Hematopoietic multipotent progenitor cell treated with erythropoietin and hydrocortisone succinate and interleukin-3 and kit ligand, for 15 days (in vitro differentiated cells): Measurements from ENCODE around the gene ETF1.

Source experiments
- DNase-seq: peaks from one replicate; pipeline ENCODE4 v3.0.0-alpha.2; 2015; ENCODE audit warnings: low spot score

The ETF1 gene

DNA sequence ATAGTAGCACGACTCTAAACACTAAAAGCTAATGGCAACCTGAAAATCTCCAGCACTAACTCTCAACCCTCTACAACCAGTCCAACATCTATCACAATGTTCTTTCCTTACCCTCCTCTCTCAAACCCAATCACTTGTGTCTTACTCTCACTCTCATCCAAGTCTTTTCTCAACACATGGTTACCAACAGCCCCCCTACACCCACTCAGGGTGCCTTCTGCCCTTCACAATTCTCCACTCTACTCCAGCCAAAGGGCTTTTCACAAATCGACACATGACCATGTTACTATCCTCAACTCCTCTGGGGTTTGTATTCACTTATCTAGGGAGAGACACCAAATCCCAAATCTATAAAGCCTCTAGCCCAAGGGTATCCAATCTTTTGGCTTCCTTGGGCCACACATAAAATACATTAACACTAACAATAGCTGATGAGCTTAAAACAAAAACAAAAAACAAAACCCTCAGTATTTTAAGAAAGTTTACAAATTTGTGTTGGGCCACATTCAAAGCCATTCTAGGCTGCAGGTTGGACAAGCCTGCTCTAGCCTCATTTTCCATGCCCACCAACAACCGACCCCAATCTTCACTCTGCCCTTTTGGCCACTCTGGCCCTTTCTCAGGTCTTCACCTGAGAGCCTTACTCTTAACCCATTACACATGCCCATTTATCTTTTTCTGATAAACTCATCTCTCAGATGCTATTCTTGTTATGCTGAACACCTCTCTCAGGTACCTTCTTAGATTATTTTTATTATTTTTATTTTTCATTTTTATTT, 20.5 kb upstream of the ETF1 start:
- no peak for DNase-seq

DNA sequence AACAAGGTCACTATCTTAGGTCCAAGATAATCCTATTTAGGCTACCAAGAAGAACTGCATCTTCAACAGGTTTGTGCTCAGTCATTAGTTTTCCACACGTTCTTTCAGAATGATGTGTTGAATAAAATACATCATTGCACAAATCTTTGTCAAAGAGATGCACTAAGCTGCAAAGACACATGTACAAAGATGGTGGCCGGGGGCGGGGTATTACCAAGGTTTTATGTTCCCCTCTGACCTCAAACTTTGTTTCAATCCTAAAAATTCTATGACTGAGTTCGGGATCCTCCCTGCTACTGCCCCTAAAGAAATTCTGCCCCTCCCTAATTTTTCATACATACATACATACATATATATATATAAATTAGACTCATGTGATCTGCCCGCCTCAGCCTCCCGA, 17.9 kb upstream of the ETF1 start:
- DNase-seq: no peak

DNA sequence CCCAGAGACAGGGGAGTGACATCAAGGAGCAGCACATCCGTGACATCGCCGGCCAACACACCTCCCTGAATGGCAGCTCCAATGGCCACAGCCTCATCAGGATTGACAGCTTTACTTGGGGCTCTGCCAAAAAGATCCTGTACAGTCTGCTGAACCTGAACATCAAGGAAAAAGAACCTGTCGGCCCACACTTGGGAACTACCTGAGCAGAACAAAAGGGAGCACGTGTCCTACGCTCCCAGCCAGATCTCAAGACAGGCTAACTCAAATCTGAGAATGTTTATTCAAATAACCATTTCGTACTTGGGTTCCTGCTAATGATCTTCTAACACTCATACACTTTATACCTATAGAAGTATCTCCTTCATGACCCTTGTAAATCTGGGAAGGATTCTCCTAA, 16.9 kb upstream of the ETF1 start:
- DNase-seq: no peak

DNA sequence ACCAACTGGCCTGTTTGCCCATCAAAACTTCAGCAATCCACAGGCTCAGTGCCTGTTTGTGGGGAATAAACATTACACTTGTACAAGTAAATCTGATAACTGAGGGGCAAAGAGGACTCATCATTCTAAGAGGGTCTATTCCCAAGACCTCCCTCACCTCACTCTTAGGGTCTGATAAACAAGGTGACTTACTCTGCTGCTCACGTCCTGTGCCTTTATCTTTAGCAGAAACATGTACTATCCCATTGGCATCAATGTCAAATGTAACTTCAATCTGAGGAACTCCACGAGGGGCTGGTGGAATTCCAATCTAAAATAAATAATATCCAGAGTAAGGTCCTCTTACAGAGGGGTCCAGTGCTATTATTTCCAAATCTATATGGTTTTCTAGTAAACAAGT, 14.6 kb upstream of the ETF1 start:
- no peak for DNase-seq

DNA sequence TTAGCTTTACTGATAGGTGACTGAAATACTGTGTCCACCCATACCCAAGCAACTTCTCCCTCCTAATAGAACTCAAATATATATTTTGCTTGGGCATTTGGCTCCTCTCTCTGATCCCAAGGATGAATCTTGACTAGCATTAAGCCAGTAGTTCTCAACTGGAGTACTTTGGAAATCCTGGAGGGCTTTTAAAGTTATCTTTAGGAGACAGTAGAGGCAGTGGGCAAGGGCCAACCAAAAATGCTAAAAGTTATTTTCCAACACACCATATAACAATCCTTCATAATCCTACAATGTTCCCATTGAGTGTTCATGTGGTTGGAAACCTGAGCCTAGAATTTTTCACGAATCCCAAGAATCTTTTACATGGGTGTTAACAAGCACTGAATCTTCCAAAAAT, 11.1 kb upstream of the ETF1 start:
- no peak for DNase-seq

DNA sequence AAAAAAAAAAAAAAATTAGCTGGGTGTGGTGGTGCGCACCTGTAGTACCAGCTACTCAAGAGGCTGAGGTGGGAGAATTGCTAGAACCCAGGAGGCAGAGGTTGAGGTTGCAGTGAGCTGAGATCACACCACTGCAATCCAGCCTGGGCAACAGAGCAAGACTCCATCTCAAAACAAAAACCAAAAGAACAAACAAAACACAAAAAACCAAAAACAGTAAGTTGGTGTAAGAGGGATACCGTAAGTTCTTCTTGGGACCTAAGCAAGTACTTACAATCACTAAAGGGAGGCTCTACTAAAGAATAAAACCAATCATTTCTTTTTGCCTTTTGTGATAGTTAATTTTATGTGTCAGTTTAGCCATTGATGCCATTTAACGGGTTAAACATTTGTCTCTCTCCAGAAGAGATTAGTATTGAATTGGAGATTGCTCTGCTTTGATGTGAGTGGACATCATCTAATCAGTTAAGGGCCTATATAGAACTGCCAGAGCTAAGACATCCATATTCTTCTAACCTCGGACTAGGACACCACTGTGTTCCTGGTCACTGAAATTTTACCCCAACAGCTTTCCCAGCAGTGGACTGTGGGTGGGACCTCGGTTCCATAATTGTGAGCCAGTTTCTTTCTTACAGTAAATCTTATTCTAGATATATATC, 10.5 kb upstream of the ETF1 start:
- no peak for DNase-seq

DNA sequence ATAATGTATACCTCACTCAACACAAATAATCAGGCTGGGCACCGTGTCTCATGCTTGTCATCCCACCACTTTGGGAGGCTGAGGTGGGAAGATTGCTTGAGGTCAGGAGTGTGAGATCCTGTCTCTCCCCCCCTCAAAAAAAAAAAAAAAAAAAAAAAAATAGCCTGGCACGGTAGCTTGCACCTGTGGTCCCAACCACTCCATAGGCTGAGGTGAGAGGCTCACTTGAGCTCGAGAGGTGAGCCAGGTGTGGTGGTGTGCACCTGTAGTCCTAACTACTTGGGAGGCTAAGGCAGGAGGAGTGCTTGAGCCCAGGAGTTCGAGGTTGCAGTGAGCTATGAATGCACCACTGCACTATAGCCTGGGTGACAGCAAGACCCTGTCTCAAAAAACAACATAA, 9.6 kb upstream of the ETF1 start:
- DNase-seq: no peak

DNA sequence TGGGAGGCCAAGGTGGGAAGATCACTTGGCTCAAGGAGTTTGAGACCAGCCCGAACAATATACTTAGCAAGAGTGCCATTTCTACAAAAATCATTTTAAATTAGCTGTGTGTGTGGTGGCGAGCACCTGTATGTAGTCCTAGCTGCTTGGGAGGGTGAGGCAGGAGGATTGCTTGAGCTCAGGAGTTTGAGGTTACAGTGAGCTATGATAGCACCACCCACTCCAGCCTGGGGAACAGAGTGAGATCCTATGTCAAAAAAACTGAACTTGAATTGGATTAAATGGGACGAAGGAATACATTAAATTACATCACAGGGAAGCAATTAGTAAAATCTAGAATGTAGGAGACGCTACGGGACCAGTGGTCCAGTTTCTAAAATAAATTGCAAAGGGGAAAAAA, 6.4 kb upstream of the ETF1 start:
- DNase-seq: no peak

DNA sequence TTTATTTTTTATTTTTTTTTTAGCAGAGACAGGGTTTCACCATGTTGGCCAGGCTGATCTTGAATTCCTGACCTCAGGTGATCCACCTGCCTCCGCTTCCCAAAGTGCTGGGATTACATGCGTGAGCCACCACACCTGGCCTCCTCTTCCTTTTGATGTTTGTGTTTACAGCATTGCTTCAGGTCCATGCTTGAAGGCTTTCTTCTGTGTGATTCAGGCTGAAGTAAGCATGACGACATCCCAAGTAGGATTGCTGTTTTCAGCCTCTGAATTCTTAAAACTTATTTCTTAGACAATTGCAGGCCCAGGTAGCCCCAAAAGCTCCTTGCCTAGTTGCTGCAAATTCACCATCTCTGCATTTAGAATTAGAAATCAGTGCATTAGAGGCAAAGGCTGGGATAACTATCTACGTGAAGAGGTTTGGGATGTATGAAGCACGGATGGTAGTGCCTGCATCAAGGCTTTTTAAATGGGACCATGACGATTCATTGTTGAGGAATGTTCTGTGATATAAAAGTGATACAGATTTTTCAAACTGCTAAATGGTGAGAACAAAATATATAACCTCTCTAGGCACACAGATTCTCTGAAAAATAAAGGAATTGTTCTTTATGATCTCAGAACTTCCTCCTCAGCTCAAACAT, 3.0 kb upstream of the ETF1 start:
- DNase-seq: no peak

DNA sequence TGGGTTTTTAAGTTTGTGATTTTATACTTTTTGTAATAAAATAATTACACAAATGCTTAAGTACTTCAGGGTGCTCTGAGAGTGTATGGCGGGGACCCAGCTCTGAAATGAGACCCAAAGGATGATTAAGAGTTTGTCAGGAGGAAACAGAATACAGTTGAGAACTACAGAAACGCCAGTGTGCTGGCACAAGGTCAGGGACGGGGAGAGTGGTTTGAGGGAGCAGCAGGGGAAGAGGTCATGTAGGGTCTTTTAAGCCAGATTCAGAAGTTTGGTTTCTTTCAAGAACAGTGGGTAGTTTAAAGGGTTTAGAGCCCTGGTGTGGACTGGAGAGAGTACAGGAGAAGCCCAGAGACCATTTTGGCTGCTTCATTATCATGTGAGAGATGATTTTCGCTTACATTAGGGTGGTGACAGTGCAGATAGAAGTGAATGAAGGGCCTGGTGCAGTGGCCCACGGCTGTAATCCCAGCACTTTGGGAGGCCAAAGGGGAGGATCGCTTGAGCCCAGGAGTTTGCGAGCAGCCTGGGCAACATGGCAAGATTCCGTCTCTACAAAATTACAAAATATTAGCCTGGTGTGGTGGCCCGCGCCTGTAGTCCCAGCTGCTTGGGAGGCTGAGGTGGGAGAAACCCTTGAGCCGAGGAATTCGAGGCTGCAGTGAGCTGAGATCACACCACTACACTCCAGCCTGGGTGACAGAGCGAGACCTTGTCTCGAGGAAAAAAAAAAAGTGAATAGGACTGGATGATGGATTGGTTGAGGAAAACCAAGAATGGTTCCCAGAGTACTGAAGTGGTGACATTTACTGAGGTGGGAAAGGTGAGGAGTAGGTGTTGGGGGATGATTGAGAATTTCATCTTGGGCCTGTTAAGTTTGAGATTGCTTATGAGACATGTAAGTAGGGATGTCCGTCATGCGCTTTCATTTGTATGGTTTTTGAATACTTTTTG, 1.4 kb upstream of the ETF1 start:
- DNase-seq: peak; percentile 50

DNA sequence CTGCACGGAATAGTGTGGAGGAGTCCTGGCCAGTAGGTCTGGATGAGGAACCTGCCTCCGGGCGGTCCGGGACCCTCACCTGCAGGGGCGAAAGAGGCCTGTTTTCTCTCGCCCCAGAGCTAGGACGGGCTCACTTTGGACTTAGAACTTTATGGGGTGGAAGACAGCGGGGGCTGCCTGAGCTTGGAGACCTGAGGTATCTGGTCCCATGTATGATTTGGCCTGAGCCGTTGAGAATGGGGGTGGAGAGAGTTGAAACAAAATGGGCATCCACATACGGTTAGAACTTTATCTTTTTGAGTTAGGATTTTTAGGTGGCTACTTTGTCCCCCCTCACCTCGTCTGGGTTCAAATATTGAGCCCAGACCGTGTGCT, 681 bp upstream of the ETF1 start:
- DNase-seq: no peak

DNA sequence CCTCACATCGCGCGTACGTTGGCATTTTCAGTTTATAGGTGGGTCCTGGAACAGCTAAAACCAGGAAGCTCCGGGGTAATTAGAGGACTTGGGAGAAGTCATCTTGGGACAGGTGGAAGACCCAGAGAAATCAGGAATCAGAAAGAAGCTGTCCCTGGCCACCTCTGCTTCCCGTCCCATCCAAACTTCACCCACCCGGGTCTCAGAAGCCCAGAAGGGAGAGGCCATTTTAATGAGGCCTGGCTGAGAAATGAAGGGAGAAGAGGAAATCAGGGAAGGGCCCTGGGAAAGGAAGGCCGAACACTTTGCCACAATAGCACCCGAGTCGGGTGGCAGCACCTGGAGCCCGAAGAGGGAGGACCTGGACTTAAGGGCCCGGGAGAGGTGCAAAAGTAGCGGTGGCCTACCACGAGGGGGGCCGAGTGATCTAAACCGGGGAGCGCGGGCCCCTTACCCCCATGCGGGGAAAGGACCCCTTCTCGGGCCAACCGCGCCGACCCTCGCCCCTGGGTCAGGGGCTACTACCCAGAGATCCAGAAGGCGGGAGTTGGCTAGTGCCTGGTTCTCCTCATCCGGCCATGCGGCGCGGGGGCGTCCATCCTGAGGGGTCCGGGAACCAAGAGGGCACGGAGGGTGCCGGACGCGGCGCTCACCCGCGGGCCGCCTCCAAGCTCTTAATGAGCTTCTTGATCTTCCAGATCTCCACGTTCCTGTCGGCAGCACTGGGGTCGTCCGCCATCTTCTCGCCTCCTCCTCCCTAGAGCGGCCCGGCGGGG, 668 bp downstream of the ETF1 start:
- no peak for DNase-seq

DNA sequence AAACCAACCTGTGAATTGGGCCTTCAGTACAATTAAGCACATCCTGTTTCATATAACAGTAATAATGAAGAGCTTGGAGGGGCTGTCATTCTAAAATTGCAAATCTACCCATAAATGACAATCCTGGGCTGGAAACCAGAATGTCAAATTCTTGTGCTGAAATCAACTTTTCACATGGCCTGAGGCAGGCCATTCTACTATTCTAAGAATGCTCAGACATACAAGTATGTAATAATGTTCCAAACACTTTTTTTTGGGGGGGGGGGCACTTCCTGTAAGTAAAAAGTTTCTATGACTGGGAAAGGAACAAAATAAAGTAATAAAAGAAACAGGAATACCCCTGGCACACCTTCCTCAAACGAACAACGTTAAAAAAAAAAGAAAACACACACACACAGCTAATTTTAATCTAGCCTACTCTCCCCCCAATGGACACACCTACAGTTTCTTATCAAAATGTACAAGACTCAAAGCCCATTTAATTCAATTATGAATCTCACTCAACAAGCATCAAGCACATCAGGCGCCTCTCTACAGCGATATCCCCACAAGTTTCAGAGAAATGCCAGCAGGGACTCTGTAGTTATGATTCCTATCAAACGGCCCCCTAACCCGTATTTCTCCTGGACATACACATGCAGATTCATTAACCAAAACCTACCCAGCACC, 1.4 kb downstream of the ETF1 start:
- peak; percentile 59 for DNase-seq

DNA sequence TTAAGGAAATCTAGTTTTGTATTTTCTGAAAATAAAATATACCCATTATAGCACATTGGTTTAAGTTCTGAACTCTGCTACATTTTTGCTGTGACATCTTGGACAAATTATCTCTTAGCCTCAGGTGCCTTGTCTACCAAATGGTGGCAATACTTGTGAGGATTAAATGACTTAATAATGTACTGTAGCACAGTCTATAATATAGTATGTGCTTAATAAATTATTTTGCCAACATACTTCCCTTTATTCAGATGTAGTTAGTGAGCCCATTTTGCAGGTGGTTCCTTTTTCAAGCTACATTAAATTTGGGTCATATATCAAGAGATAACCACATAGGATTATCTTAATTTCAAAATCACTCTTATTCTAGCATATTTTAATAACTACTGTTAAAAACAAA, 3.2 kb downstream of the ETF1 start:
- DNase-seq: peak; percentile 20

DNA sequence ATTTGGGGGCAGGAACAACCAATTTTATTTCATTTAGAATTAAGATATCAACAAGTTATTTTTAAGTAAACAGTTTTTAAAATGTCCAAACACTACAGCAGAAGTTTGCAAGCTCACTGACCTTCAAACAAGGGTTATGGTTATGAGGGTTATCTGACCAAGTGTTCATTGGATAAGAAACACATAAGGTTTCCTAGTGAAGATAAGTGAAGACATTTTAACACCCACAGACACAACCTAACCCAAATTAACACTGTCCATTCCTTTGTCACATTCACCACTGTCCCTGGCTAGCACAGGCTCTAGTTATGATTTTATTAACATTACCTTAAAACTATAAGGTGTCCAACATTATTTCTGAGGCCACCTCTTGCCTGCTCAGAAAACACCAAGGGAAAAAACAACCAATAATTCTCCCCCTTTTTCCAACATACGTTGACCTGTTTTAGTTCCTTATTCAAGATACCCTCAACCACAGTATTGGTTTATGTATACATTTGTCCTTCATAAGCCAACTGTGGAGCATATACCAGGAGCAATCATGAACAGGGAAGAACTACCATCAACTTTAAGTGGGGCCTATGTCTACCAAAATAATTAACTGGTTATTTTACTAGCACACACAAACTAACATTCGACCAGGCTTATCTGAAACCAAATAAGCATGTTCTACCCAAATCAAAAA, 4.0 kb downstream of the ETF1 start:
- no peak for DNase-seq

DNA sequence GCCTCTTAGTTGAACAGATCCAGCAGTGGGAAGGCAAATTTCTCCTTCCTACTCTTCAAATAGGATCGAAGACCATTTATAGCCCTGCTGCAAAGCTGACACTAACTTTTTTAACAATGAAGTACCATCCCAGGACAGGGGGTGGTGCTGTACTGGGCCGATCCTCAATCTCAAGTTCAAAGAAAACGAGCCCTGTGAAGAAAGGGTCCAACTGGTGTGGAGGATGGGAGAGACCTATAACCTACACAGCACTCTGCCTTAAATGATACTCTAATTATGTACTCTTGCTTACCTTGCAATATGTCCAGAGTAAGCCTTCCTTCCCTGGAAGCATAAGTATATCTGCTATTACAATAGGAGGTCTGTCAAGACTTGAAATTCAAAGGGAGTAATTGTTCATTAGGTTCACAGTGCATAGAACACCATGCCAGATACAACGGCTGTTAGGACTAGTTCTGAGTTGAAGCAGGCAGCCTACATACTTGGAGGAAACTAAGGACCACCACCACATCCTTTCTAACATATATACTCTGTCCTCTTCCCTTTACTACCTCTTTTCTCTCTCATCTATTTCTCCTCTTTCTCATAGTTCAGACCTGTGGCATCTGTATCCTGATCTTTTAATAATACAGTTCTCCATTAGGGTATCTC, 6.2 kb downstream of the ETF1 start:
- peak; percentile 32 for DNase-seq

DNA sequence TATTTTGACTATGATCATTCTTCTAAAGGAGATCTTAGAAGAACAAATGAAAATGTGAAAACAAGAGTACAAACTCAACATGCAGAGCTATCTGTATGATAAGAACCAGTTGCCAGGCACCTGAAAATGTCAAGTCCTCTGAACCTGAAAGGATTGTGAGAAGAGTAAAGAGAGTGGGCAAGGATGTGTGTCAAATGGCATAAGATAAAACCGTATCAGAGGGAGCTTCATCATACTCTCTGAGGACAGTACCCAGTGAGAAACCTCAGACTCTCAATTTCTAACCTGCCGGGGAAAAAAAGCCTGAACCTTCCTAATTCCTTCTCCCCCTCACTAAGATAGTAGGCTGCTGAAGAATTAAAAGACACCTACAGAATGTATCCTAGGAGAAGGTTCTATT, 6.8 kb downstream of the ETF1 start:
- no peak for DNase-seq

DNA sequence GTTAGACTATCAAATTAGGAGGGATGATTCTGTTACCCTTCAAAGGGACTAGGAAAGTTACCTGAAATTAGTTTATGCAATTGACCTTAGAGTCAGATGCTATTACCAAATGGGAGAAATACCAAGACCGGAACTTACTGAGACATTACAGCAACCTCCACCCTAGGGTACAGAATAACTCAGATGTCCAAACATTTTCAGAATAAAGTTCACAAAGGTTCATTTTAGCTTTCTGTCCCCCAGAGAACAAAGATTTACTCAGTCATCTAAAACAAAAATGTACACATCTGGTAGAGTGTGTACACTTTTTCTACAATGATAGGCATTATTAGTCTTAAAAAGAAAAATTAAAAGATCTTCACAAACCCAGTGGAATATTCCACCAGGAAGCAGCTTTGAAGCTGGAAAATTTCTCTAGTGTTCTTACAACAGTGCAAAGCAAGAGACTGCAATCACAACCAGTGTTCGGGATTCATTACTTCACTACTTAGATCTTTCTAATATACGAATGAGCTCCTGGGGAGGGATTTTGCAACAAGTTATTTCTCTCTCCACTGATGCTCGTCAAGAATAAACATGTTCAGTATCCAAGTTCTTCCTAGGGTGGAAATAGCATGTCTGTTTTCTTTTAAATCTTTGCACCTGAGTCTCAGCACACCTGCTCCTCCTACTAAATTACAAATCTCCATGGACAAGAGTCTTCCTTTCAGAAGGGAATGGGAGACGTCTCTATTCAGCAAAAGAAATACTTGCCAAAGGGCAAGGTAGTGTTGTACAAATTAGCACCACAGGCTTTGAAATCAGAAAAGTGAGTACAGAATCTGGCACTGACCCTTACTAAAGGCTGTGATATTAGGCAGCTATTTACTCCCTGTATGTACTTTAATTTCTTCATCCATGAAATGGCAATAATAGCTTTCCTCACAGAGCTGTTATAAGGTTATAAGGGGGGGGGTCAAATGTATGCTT, 8.8 kb downstream of the ETF1 start:
- DNase-seq: no peak

DNA sequence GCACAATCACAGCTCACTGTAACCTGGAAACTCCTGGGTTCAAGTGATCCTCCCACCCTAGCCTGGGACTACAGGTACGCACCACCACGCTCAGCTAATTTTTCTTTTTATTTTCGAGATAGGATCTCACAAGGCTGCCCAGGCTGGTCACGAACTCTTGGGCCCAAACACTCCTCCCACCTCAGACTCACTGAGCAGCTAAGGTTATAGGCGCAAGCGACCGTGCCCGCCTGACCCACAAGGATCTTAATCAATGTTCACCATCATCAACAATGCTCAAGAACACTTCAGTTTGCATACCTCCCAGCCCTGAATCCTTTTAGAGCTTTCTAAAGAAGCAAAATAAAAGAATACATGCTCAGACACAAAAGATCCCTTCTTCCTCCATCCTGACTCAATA, 13.2 kb downstream of the ETF1 start:
- DNase-seq: no peak
